Liver (tissue), 3 donors: Measurements from ENCODE around the gene GLB1L3.
"Not testable (repeated sequence)": the region's sequence is repeated elsewhere in the genome, so short reads cannot be mapped to it uniquely, and the experiment has no call there.

ENCODE experiments used
- JUND ChIP-seq, 2 donors: IDR thresholded peaks; 2 replicates each; pipeline ENCODE4 v1.6.1; 2016; ENCODE audit warnings: antibody characterized with exemption in 2 of 2
- RXRA ChIP-seq, 2 donors: IDR thresholded peaks; 2 replicates each; pipeline ENCODE4 v1.6.1; 2017 to 2018; ENCODE audit warnings: antibody characterized with exemption in 2 of 2, mild to moderate bottlenecking in 1 of 2
- SP1 ChIP-seq: IDR thresholded peaks from 2 replicates; pipeline ENCODE4 v1.6.1; 2018; ENCODE audit warnings: antibody characterized with exemption, mild to moderate bottlenecking
- TAF1 ChIP-seq: conservative IDR thresholded peaks from 2 replicates; pipeline ENCODE4 v1.6.1; 2016; ENCODE audit warnings: antibody characterized with exemption, mild to moderate bottlenecking
- YY1 ChIP-seq: IDR thresholded peaks from 2 replicates; pipeline ENCODE4 v1.6.1; 2016; ENCODE audit warnings: antibody characterized with exemption, mild to moderate bottlenecking
- TF ChIP-seq, protein P1 (sequence below): fragments of 150-350 bp; IDR thresholded peaks from 2 replicates; pipeline ENCODE4 v1.5.1; 2017; ENCODE audit warnings: improper control_type of control experiment, low read depth, low read length; ENCODE audit not compliant: missing input control
- TF ChIP-seq, protein P2 (sequence below): IDR thresholded peaks from 2 replicates; pipeline ENCODE4 v1.6.1; 2016; ENCODE audit warnings: antibody characterized with exemption
- donor health status: healthy.
- donor health status: healthy.

- TF ChIP-seq, protein P1, sequence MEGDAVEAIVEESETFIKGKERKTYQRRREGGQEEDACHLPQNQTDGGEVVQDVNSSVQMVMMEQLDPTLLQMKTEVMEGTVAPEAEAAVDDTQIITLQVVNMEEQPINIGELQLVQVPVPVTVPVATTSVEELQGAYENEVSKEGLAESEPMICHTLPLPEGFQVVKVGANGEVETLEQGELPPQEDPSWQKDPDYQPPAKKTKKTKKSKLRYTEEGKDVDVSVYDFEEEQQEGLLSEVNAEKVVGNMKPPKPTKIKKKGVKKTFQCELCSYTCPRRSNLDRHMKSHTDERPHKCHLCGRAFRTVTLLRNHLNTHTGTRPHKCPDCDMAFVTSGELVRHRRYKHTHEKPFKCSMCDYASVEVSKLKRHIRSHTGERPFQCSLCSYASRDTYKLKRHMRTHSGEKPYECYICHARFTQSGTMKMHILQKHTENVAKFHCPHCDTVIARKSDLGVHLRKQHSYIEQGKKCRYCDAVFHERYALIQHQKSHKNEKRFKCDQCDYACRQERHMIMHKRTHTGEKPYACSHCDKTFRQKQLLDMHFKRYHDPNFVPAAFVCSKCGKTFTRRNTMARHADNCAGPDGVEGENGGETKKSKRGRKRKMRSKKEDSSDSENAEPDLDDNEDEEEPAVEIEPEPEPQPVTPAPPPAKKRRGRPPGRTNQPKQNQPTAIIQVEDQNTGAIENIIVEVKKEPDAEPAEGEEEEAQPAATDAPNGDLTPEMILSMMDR: not testable (repeated sequence)
- TF ChIP-seq TAF1; YY1; SP1; RXRA (IDR thresholded peaks at IDR 0.05); JUND (IDR thresholded peaks at IDR 0.05): not testable (repeated sequence)
- TF ChIP-seq, protein P2, sequence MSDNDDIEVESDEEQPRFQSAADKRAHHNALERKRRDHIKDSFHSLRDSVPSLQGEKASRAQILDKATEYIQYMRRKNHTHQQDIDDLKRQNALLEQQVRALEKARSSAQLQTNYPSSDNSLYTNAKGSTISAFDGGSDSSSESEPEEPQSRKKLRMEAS: not testable (repeated sequence)
Measured at GRCh38 chr11:134281635-134282034, 5.5 kb downstream of the GLB1L3 start.
